Prostate gland (tissue), 2 donors: ENCODE results near the gene SLC22A16.

Experiments
- CTCF ChIP-seq, 4 experiments: fragments of 200-600 bp in 2 of 4; fragments of 450-650 bp in 2 of 4; sonication (generic) in 2 of 4; IDR thresholded peaks; 1 replicate in 3 of 4; 2 replicates in 1 of 4; pipeline ENCODE4 v1.5.1; 2016 to 2019; ENCODE audit warnings: antibody characterized with exemption in 4 of 4, mild to moderate bottlenecking in 2 of 4, moderate library complexity in 2 of 4
- POLR2A ChIP-seq: fragments of 450-650 bp; IDR thresholded peaks from one replicate; pipeline ENCODE4 v1.6.1; 2016; ENCODE audit warnings: antibody characterized with exemption, mild to moderate bottlenecking

- TF ChIP-seq POLR2A = no peak
- TF ChIP-seq CTCF (IDR thresholded peaks at IDR 0.05) = no peak
Measured at GRCh38 chr6:110446405-110446804, 30.0 kb downstream of the SLC22A16 start.
